HG02870 (cell line): Measurements from ENCODE around the gene MBP.
A peak's percentile ranks its signal among the peaks of the same experiment; 100 is the strongest.

Experiments
- ATAC-seq: cut with Tn5 transposase; IDR thresholded peaks from one replicate; pipeline ENCODE4 v1.9.1; 2021; ENCODE audit warnings: mild to moderate bottlenecking, moderate library complexity; ENCODE audit not compliant: unreplicated experiment

The MBP gene

DNA sequence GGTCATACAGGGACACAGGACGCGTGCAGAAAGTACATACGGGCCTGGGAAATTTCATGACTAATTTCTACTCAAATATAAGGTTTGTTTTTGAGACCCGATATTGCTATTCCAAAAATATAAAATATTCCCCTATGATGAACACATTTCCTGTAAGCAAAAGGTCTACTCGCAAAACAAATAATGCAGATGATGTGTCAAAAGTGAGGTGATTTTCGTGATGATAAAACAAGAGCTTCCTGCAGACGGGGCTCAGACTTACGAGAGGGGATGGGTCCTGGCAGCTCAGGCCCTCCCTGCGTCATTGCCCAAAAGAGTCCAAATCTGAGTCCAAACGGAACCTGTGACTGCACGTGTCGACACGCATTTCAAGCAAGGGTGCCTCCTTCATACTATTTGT lies 62.7 kb downstream of the MBP start:
- ATAC-seq = no peak

DNA sequence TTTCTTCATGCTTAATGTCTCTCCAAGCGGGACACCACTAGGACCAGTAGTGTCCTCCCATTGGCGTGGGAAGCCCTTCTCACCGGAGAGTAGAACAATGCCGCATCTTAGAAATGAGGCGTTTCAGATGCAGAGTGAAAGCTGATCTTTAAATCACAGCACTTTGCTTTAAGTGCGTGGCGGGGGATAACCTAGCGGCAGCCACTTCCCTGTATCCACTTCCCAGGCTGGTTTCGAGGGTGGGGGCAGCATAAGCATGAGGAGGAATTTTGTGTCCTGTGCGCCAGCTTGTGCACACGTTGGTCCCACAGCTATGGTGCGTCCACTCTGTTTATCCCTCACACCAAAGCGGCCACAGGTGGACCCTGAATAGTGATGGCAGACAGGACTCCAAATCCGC lies 63.1 kb downstream of the MBP start:
- no peak for ATAC-seq

DNA sequence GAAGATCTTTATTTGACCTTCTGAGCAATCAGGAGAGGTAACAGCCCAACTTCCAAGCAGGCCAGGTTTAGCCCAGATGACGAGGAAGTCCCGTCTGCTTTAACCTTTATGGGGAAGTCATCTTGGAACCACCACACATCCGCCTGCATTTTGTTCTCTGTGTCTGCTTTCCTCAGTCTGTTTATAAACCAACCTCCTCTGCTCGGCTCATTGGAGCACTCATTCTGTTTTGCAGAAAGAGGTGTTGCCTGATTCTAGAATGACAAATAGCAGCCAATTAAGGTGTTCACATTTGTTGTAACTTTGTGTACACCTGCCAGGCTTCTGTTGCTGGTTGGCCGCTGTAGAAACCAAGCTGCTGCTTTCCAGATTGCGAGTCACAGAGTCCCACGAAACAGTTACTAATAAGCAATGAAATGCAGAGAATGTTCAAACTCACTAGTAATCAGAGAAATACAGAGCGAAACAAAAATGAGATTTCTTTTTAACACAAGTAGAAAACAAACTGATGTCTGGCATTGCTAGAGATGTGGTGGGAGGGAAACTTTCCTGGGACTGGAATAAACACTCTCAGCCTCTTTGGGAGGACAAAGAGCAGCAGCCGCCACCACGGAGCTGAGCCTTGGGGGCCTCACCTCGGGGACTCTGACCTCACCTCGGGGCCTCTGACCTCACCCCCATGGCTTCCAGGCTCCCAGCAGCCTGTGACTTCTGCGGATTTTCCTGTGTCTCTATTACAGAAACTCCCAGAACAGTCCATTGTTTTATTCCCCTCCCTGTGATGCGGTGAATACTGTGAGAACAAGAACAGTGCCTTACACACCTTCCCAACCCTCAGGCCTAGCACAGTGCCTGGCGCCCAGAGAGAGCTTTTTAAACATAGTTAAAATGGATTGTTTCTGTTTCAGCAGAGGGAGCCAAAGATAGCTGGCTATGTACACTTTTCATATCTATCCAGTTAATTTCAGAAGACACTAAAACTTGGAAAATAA lies 64.0 kb downstream of the MBP start:
- peak; percentile 31 for ATAC-seq

DNA sequence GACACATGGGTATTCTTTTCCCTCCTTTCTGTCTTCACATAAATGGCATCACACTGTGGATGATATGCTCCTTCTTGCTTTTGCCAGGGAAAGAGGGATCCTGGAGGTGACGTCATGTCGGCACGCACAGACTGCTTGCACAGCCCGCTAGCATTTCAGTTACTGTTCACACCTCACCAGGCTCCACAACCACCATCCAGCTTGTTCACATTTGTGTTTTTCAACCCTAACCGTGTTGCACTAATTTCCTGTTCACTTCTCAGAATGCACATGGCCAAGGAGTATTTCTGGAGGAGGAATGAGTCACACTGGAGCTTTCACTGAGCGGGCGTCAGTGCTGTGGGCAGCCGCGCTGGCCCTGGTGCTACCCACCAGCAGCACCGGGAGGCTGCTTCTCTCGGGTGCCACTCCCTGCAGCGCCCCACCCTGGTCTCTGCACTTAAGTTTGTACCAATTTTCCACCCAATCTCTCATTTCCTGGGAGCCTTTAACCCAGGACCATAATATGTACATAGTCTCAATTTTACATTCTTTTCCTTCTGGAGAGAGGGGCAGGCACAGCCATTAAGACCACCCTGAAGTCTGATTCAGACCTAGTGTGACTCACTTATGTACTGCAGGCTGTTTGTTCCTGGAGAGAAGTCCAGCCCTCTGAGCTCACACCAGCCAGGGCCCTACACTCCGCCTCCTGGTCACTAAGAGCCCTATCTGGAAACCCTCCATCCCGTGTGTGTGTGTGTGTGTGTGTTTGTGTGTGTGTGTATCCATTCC lies 65.1 kb downstream of the MBP start:
- peak; percentile 30 for ATAC-seq

DNA sequence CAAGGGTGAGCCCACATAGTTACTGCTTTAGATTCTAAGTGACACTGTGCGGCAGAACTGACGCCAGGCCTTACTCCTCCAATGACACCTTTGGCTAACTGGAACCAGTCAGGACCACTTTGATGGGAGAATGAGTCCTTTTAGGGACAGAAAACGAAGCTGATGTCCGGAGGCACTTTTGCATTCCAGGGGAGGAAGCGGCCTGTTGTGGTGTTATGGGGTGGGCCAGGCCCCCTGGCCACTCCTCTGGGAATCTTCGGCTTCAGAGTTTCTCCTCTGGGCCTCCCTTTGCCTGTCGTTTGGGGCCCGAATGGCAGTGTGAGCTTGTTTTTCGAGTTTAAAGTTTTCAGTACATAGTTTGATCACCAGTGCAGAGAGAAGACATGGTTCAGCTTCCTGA lies 65.9 kb downstream of the MBP start:
- ATAC-seq = no peak

DNA sequence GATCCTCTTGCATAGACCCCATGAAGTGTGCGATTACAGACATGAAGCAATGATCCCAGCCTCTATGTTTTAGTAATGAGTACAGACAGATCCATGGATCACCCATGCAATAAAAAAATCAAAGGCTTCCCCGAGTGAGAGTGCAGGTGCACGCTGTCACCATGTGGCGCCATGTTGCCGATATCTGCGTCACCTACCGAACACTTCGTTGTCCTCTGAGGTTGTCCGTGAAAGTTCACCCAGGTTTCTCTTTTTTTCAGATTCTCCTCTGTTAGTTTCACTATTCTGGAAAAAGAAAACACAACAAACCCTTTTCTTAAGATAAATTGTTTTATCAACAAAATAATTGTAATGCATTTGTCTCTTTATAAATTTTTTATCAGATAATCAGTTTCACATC lies 66.5 kb downstream of the MBP start:
- ATAC-seq = no peak

DNA sequence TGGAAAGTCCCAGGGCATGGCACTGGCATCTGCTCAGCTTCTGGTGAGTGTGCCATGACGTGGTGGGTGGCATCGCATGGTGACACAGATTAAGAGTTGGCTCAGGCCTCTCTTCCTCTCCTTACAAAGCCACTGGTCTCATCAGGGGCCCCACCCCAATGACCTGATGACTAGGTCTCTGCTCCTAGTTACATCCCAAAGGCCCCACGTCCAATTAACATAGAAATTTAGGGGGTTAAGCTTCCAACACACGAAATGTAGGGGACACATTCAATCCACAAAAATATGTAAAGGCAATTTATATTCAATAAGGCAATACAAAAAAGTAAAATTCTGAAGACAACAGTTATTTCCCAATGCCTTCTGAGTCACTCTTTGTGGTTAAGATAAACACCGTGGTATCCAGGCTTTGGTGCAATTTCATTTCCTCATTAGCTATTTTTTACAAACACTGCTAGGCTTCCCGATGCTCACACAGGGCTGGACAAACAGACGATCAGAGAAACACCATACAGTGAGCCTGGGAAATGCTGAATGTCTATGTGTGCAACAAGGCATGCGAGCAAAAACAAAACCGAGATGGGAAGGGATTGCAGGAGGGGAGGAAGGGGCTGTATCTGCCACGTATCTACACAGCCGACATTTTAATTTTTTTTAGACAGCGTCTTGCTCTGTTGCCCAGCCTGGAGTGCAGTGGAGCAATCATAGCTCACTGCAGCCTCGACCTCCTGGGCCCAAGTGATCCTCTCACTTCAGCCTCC lies 67.2 kb downstream of the MBP start:
- peak; percentile 15 for ATAC-seq

DNA sequence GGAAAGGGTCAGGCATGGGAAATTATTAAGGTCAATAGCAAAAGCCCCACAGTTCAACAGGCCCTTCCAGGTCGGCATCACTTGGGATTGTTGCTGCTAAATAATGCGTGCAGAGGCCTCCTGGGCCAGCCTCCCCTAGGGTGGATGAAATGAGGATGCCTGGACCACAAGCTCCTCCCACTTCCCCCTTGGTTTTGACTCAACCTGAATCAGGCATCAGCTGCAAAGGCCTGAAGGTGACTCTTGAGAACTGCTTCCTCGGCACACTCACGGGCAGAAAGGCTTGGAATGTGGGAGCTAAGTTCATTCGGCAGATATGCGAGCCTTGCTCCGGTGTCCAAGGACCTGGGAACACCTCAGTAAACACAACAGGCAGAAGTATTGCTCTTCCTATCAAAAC lies 69.3 kb downstream of the MBP start:
- ATAC-seq = peak; percentile 38

DNA sequence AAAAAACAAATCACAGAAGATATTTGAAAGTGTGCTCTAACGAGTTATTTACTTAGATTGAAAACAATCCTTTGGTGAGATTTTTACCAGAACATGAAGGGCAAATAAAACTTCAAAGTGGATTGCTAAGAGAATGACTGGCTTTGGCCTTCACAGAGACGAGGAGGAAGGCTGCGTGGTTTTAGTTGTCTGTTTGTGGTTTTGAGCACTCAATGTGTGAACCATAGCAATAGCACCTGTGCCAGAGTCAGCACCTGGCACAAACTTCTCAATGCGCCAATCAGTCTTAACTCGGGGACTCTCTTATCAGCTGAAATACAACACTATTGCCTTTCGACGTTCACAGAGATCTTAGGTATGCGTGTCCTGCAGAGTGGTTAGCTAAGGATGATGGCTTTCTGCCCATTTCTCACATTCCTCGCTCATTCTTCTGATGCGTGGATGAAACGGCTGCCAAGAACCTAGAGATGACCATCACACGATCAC lies 70.0 kb downstream of the MBP start:
- peak; percentile 58 for ATAC-seq

DNA sequence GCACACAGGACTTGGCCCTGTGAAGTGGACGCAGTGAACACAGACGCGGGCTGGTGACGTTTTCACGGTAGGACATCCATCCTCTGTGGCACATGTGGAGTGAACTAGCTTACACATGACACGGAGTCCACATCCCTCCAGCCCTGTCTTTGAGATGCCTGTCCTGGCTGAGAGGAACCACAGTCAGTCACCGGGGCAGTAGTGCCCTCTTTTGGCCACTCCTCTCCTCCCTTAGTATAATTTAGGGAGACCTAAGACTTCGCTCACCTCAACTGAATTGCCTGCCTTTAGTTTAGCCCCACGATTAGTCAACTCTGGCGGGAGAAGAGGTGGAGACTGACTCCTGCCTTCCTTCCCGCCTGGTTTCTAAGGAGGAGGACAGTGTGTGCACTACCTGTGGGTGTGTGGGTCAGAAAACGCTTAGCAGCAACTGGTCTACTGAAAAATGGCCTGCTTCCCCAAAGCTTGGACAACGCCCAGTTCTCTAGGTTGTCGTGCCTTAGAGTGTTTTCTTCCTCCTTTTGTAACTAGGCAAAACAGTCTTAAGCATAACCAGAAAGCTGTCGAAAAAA lies 70.6 kb downstream of the MBP start:
- ATAC-seq = peak; percentile 41

DNA sequence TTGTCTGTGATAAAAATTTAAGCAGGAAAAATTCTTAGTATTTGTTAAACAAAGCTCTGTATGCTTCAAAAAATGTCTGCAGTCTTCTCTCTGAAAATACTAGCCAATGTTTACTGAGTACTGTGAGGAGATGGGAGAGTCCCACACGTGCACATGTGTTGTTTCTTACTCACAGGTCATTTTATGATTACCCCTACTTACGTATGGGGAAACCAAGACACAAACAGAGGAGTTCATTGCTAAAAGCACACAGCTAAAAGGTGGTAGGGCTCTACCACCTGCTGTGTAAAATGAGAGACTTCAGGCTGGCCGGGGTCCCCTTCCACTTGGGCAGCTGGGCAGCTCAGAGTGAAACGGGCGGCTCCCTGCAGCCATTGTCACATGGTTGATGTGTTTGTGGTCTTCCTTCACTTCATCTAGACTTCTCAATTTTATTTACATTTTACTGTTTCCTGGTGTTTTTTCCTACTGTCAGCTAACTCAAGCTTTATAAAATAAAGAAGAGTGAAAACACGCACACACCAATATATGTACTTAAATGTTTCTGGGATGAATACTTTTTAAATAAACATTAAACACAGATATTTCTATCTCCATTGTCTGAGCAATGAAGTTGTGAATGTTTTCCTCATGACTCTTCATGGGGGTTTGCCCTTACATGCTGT lies 71.2 kb downstream of the MBP start:
- ATAC-seq = no peak

DNA sequence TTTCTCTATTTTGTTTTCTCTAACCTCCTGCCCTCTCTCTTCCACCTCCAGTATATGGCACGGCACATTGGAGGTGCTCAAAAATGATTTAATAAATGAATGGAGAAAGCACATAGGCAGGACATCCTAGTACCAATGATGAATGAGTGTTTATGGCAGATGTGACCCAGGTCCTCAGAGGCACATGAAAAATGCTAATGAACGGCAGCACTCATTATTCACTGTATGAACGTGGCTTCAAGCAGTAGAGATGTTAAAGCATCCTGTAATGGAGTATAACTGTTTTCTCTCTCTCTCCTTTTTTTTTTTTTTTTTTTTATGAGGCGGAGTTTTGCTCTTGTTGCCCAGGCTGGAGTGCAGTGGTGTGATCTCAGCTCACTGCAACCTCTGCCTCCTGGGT lies 72.4 kb downstream of the MBP start:
- no peak for ATAC-seq

DNA sequence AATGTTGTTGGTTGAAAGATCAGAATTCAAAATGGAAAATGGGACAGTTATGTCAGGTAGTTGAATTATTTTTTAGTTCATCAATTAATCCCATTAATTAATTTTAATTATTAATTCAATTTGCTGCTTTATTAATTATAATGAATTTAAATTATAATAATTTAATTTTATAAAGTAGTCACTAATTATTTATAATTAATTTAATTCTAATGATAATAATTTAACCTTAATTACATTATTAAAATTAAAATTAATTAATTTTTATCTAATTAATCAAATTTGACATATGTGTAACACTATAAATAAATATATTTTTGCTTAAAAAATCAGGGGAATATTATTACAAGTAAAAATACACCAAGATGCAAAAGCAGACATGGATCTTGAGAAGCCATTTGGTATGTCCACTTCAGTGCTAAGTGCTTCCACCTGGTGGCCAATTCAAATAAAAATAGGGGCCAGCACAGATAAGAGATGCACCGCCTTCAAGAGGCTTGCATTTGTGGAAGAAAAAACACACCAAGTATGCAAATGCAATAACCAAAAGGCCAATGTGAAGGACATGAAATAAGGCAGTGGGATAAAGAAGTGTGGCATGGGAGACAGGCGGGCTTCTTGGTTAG lies 73.2 kb downstream of the MBP start:
- no peak for ATAC-seq

DNA sequence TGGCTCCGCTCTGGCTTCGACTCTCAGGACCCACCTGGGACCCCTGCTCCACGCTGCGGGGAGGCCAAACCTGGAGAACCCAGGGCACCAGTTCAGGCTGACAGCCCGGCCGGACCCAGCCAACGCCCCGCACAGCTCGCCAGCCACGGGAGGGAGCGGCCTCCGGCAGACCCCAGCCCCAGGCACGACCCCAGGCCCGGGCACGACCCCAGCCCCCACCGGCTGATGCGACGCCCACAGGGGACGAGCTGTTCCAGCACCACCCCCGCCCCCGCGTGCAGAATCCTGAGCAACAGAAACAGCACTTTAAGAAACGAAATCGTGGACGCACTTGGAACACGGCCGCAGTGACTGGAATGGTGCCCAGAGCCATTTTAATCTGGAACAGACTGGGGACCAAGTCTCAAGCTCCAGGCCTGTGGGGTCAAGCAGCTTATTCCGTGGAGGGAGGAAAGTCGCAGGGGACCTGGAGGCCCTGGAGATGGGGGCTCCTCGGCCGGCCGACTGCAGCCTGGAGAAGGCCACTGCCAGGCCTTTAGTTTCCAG lies 74.2 kb downstream of the MBP start:
- no peak for ATAC-seq

DNA sequence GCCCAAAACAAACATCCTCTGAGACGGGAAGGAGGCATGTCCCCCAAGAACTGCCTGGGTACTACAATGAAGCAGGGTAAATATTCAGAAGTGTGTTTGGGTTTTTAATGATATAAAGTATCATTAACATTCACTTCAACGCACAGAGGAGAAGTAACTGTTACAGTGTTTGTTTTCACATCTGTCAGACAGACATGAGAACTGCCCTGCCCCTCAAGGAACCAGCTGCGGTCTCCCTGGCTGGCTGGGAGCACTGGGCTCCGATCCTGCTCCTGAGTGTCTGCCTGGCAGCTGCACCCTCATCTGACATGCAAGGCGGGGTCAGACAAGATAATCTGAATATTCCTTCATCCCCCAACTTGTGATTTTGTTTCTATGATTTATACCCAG lies 75.6 kb downstream of the MBP start:
- no peak for ATAC-seq

DNA sequence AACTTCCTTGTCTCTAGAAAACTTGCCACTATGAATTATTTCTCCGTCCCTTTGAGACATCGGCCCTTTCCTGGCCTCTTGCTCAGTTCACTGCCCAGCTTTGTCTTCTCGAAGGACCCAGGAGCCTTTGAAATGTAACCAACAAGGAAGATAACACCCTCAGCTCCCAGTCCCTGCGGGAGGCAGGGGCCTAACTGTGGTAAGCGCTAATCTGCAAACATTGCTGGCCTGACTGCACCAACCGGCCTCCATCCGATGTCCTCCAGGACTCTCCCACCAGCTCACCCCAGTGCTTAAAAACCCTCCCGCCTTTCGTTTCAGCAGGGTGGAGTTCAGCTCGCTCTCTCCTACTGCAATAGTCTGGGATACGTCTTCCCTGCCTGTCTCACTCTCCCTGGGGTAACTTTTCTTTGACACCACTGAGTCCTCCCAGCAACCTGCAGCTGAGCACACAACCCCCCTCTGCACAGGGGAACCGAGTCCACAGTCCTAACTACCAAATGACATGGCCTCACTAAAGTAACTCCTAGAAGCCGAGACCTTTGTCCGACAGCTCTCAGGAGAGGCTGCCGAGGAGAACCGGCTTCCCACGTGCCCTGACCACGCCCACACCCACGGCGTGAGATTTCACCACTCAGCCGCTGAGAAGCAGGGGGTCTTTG lies 76.1 kb downstream of the MBP start:
- no peak for ATAC-seq

DNA sequence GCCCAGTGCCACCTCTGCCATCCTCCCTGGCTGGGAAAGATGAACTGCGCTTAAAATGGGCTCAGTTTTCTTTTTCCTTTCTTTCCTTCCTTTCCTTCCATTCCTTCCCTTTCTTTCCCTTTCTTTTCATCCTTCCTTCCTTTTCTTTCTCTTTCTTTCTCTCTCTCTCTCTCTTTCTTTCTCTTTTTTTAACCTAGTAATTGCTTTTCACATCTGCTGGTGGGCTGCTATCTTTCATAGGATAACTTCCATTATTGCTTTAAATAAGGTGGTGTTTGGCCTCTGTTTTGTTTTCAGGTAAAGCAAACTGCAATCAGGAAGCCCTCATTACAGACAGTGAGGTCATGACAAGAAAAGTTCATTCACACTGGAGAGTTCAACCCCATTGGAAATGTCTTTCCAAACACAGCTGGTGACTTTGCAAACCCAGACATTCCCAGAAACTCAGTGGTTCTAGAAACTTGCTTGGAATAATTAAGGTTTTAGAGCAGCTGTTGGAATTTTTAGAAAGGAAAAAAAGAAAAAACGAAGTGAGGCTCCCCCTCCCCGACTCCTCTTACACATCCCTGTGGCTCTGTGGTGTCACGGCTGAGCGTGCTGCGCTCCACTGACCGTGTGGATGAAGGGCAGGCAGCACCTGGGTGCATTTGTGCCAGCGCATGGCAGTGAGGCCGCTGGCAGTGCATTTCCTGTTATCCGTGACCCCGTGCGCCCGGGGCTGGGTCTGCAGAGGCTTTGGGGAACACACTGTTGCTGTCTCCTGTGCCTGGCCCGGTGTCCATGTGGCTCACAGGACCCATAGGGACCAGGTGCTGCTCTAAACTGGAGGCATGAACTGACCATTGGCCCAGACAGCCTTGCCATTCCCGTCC lies 76.9 kb downstream of the MBP start:
- no peak for ATAC-seq
